AG04450 (cell line): Measurements from ENCODE around the gene RP2. TPM values are rescaled to one million over a fixed set of nuclear protein-coding genes. Genes with fewer than 3 reads are reported as not detected.
A peak's percentile ranks its signal among the peaks of the same experiment; 100 is the strongest.

Source experiments
- CTCF ChIA-PET: fragments of 300-600, 350-600 bp; formaldehyde crosslinking; extraction: SDS; loops from one replicate; lab custom pipeline; 2022; ENCODE audit warnings: antibody characterized with exemption, inconsistent platforms; lab: Charles Lee
- POLR2A ChIA-PET: fragments of 350-600 bp; formaldehyde crosslinking; extraction: SDS; loops from one replicate; lab custom pipeline; 2021; ENCODE audit warnings: antibody characterized with exemption, inconsistent platforms; lab: Yijun Ruan, JAX
- DNase-seq: peaks from one replicate; pipeline ENCODE4 v3.0.0-alpha.2; 2011; ENCODE audit warnings: low read depth, low spot score
- H3K27ac ChIP-seq: one replicate; pipeline ENCODE4 v1.5.1; 2012; ENCODE audit warnings: low read depth, low read length, control low read depth
- H3K27me3 ChIP-seq: one replicate; pipeline ENCODE4 v1.6.0; 2012; ENCODE audit warnings: low read length; ENCODE audit not compliant: control insufficient read depth, insufficient read depth
- H3K4me3 ChIP-seq: 2 replicates; pipeline ENCODE4 v1.5.1; 2011; ENCODE audit warnings: mild to moderate bottlenecking, low read depth, low read length, control low read depth
- H3K9me3 ChIP-seq: 2 replicates; pipeline ENCODE4 v1.5.1; 2012; ENCODE audit warnings: low read length; ENCODE audit not compliant: control insufficient read depth, insufficient read depth
- CTCF ChIP-seq: IDR thresholded peaks from 2 replicates; pipeline ENCODE4 v1.5.1; 2011; ENCODE audit warnings: low read depth, low read length, control low read depth, inconsistent platforms
- polyA plus RNA-seq: library from polyadenylated mRNA; depleted of rRNA; stranded (reverse); fragments of >200 nt; gene quantifications from 2 replicates; pipeline ENCODE4 v1.2.3, GENCODE V29; 2011; rRNA removed

RP2 gene
- polyA plus RNA-seq, 1 experiment, result 16.6 TPM

- no peak overlapping the region for H3K27ac ChIP-seq
- no peak for DNase-seq
- no peak overlapping the region for H3K4me3 ChIP-seq
- CTCF ChIA-PET, result interaction anchor here (1.2 kb wide), 1 partner anchor 16 kb away, joined by 3 read pairs; no protein-coding TSS in a partner anchor
- H3K27me3 ChIP-seq, result no peaks in the 10 kb centered on the region
- H3K9me3 ChIP-seq, result no peaks in the 10 kb centered on the region
- POLR2A ChIA-PET, result no interaction called here
- no peak for TF ChIP-seq CTCF
These were observed 83.4 kb downstream of the RP2 start for GRCh38 chrX:46920235-46920634.

- POLR2A ChIA-PET, result no interaction called here
- H3K4me3 ChIP-seq, result no peak overlapping the region
- H3K27ac ChIP-seq, result no peak overlapping the region
- H3K27me3 ChIP-seq, result no peaks in the 10 kb centered on the region
- H3K9me3 ChIP-seq, result no peaks in the 10 kb centered on the region
- DNase-seq, result no peak
- no peak for TF ChIP-seq CTCF
- CTCF ChIA-PET, result interaction anchor here (1.2 to 1.5 kb wide), 2 partner anchors 9 to 19 kb away, joined by 4 read pairs; no protein-coding TSS in a partner anchor
These were observed 85.8 kb downstream of the RP2 start for GRCh38 chrX:46922611-46923010.

- TF ChIP-seq CTCF, result no peak
- ChIA-PET CTCF (no interaction called here), POLR2A (no interaction called here)
- no peak overlapping the region for H3K4me3 ChIP-seq
- DNase-seq, result no peak
- H3K27me3 ChIP-seq, result no peaks in the 10 kb centered on the region
- no peaks in the 10 kb centered on the region for H3K9me3 ChIP-seq
- no peak overlapping the region for H3K27ac ChIP-seq
These were observed 90.9 kb downstream of the RP2 start for GRCh38 chrX:46927718-46928117.

GRCh38 chrX:46929439-46930261, 92.8 kb downstream of the RP2 start:
- POLR2A ChIA-PET, result interaction anchor here (1.2 kb wide), 1 partner anchor 16 kb away, joined by 4 read pairs; no protein-coding TSS in a partner anchor
- Histone ChIP-seq H3K27me3 (no peaks in the 10 kb centered on the region), H3K27ac (peak overlapping the region; percentile 0), H3K9me3 (no peaks in the 10 kb centered on the region), H3K4me3 (no peak overlapping the region)
- TF ChIP-seq CTCF, result no peak
- CTCF ChIA-PET, result interaction anchor here (0.6 to 2.5 kb wide), 3 partner anchors 12 to 26 kb away, joined by 3 to 11 read pairs (median 3); no protein-coding TSS in a partner anchor
- no peak for DNase-seq

Other genes with a start within 250 kb of the RP2 start
- gene SLC9A7, start 77.9 kb upstream of the RP2 start, polyA plus RNA-seq, result 15.3 and 16.3 TPM in 2 replicates
- 6.5 and 7.7 TPM in 2 replicates for gene JADE3, start 75.4 kb downstream of the RP2 start, polyA plus RNA-seq
- 1.7 and 2.1 TPM in 2 replicates for gene RGN, start 241.4 kb downstream of the RP2 start, polyA plus RNA-seq